Brain microvascular endothelial cell (primary cell): ENCODE results near the gene RHOBTB3.

Experiments
- DNase-seq: peaks from one replicate; pipeline ENCODE4 v3.0.0-alpha.2; 2020
- H3K27ac ChIP-seq: fragments of 250-450 bp; sonication (Bioruptor Pico); 2 replicates; pipeline ENCODE4 v1.5.1; 2020; ENCODE audit warnings: mild to moderate bottlenecking, moderate library complexity
- H3K27me3 ChIP-seq: fragments of 250-450 bp; sonication (Bioruptor Pico); replicated peaks from 2 replicates; pipeline ENCODE4 v1.5.1; 2020; ENCODE audit warnings: mild to moderate bottlenecking
- H3K36me3 ChIP-seq: fragments of 250-450 bp; sonication (Bioruptor Pico); replicated peaks from 2 replicates; pipeline ENCODE4 v1.5.1; 2020; ENCODE audit warnings: mild to moderate bottlenecking
- H3K4me3 ChIP-seq: 2 replicates; pipeline ENCODE4 v1.5.1; 2011; ENCODE audit warnings: low read depth, mild to moderate bottlenecking, control low read depth, low read length, moderate library complexity
- CTCF ChIP-seq: IDR thresholded peaks from 2 replicates; pipeline ENCODE4 v1.5.1; 2011; ENCODE audit warnings: low read depth, mild to moderate bottlenecking, moderate library complexity, low read length, control low read depth, inconsistent platforms; ENCODE audit errors: missing control alignments
- in situ Hi-C: cut with HindIII; loops from 2 replicates; pipeline ENCODE4 v1.10.0; 2017; ENCODE audit warnings: low sequenced_read_pairs, low pct_ligation_motif_present

The RHOBTB3 gene

DNA sequence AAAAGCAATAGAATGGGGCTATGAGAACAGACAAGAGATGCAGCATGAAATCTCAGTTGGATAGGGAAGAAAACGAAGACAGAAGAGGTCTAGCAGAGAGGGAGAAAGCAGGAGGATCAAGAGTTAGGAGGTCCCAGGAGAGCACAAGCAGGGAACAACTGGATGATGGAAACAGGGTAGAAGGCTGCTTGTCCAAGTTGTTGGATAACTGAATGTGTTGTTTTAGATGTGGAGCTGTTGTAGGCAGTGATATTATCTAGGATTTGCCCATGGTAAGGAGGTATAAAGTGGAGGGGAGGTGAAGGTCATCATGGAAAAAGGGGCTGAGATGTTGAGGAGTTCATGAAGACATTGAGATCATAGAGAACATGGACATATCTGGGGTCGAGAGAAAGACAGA, 12.4 kb upstream of the RHOBTB3 start:
- Histone ChIP-seq H3K27me3 (no peaks in the 10 kb centered on the region), H3K4me3 (no peak overlapping the region), H3K36me3 (no peaks in the 10 kb centered on the region), H3K27ac (no peak overlapping the region)
- no peak for TF ChIP-seq CTCF
- no peak for DNase-seq
- in situ Hi-C loops: no loop called here

DNA sequence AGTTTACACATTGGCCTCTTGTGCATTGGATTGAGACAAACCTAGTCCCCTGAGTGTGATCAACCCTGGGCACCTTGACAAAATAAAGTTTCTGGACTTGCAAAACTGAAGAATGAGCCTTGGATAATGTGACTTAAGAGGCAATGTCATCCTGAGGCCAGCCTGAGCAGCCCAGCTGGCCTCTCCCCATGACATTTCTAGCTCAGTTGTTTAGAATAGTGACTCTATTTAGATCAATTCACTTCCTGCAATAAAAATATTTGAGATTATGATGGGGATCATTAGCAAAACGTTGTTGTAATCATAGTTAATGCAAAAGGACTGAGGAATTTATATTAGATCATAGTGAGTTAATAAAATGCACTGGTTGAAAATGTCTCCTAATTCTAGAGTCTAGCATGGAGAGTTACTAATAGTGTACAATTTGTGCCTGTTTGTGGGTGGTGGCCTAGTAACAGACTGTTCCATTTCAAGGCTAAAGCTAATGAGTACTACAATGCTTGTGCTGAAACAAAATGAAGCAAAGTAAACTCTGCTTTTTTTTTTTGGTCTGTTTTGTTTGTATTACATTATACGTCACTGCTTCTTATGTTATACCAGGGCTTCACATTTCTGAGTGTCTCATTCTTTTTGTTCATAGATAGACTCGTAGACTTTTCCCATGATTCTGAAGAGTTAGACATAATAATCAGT, 10.9 kb upstream of the RHOBTB3 start:
- DNase-seq: no peak
- H3K27me3 ChIP-seq: no peaks in the 10 kb centered on the region
- no peak overlapping the region for H3K27ac ChIP-seq
- no peak for TF ChIP-seq CTCF
- H3K36me3 ChIP-seq: no peaks in the 10 kb centered on the region
- no peak overlapping the region for H3K4me3 ChIP-seq
- in situ Hi-C loops: no loop called here

DNA sequence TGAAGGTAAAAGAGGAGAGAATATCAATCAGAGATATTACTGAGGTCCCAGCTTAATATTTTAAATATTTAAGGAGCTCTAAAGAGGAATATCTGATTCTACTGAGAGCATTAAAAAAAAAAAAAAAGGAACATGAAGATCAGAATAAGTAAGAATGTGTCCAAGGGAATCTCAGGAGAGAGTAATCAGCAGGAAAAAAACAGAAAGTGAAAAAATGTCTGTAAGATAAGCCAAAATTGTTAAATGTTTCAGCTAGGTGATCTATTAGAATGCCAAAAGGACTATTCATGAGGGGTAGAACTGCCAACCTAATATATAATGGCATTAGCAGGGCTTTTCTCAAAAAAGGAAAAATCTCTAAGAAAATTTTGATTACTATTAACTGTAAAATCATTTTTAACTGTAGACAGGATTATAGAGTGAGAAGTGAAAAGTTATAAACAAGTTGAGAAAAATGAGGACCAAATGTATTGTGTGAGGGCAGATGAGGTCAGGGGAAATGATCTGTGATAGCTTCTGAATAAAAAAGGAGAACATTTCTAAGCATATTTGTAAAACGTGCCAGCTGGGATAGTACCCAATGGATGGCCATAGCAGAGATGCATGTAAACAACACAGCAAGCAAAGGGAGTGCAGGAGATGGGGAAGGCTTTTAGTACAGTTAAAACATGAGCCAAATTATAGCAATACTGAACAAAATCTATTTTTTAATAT, 9.4 kb upstream of the RHOBTB3 start:
- H3K27ac ChIP-seq: no peak overlapping the region
- in situ Hi-C loops: no loop called here

GRCh38 chr5:95723632-95724369, 7.3 kb upstream of the RHOBTB3 start:
- Histone ChIP-seq H3K27me3 (no peaks in the 10 kb centered on the region), H3K36me3 (no peaks in the 10 kb centered on the region), H3K4me3 (no peak overlapping the region), H3K27ac (no peak overlapping the region)
- in situ Hi-C loops: no loop called here
- DNase-seq: peak; percentile 79
- no peak for TF ChIP-seq CTCF

More for the DNA sequence above, 9.4 kb upstream of the RHOBTB3 start:
- TF ChIP-seq CTCF: no peak
- no peak for DNase-seq
- H3K36me3 ChIP-seq: no peaks in the 10 kb centered on the region
- H3K27me3 ChIP-seq: no peaks in the 10 kb centered on the region
- no peak overlapping the region for H3K4me3 ChIP-seq

- no peak for TF ChIP-seq CTCF
- in situ Hi-C loops: no loop called here
- DNase-seq: no peak
- Histone ChIP-seq H3K4me3 (no peak overlapping the region), H3K27me3 (no peaks in the 10 kb centered on the region), H3K27ac (no peak overlapping the region), H3K36me3 (no peaks in the 10 kb centered on the region)
These were observed 5.9 kb upstream of the RHOBTB3 start for GRCh38 chr5:95725071-95725820.
